Sigmoid colon (tissue), 3 donors: ENCODE measurements around the gene URB1.

Experiments used
- POLR2A ChIP-seq, 2 donors: fragments of 450-650 bp; IDR thresholded peaks; one replicate each; pipeline ENCODE4 v1.6.1; 2016; ENCODE audit warnings: antibody characterized with exemption in 2 of 2, mild to moderate bottlenecking in 2 of 2, moderate library complexity in 2 of 2
- TF ChIP-seq, protein P1 (sequence below), 4 experiments: fragments of 450-650 bp in 3 of 4; fragments of 200-600 bp in 1 of 4; IDR thresholded peaks; one replicate each; pipeline ENCODE4 v1.5.1; 2016 to 2019; ENCODE audit warnings: antibody characterized with exemption in 4 of 4, mild to moderate bottlenecking in 3 of 4, moderate library complexity in 2 of 4

DNA sequence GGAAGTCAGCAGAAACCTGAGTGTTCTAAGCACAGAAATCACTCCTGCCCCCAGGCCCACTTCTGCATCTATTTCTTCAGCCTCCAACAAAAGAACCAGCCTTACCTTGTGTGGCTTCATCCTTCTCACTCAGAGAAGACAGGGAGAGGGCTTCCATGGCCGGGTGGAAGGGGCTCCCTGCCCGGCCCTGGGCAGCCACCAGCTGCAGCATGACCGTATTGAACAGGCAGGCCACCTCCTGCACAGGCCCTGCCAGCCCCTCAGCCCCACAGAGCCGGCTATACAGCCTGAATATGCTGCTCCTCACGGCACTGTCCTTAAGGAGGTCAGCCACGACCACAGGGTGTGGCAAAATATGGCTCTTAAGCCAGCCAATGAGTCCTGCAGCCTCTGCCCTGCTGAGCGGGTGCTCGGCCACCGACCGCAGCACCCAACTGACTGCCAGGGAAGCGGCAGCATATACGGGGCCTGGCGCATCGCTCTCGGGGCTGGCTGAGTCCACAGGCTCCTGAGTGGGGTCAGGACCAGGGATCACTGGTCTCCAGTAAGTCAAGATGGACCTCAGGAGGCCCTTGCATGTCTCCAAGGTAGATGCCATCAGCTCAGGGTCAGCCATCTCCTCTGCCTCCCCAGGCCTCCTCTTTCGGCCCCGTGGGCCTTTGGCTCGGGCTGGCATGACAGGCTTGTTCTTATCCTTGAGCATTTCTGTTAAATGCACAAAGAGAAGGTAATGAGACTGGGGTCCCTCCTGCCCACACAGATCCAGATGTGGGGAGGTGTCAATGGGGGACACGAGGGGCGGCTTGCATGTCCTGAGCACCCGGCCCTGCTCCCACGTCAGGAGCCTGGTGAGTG is 76.2 kb downstream of the URB1 start:
- TF ChIP-seq, protein P1, sequence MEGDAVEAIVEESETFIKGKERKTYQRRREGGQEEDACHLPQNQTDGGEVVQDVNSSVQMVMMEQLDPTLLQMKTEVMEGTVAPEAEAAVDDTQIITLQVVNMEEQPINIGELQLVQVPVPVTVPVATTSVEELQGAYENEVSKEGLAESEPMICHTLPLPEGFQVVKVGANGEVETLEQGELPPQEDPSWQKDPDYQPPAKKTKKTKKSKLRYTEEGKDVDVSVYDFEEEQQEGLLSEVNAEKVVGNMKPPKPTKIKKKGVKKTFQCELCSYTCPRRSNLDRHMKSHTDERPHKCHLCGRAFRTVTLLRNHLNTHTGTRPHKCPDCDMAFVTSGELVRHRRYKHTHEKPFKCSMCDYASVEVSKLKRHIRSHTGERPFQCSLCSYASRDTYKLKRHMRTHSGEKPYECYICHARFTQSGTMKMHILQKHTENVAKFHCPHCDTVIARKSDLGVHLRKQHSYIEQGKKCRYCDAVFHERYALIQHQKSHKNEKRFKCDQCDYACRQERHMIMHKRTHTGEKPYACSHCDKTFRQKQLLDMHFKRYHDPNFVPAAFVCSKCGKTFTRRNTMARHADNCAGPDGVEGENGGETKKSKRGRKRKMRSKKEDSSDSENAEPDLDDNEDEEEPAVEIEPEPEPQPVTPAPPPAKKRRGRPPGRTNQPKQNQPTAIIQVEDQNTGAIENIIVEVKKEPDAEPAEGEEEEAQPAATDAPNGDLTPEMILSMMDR (IDR thresholded peaks at IDR 0.05) = no peak
- no peak for TF ChIP-seq POLR2A (IDR thresholded peaks at IDR 0.05)
